A673 (cell line): ENCODE results near the gene ANKMY1. TPM values are rescaled to one million over a fixed set of nuclear protein-coding genes. Genes with fewer than 3 reads are reported as not detected.

Source experiments
- BruUV-seq: library from RNA; stranded (reverse); fragments of 400-500 nt; replicated peaks from 2 replicates; lab custom pipeline; 2021; lab: Mats Ljungman, UMichigan
- CTCF ChIA-PET: fragments of 300-600 bp; sonication (Branson Sonifier 250); formaldehyde crosslinking; loops from one replicate; lab custom pipeline; 2022; ENCODE audit warnings: antibody characterized with exemption; lab: Charles Lee
- POLR2A ChIA-PET: fragments of 300-600 bp; sonication (Branson Sonifier 250); formaldehyde crosslinking; loops from one replicate; lab custom pipeline; 2022; ENCODE audit warnings: antibody characterized with exemption; ENCODE audit not compliant: low non-redundant PET; lab: Charles Lee
- DNase-seq: peaks from one replicate; pipeline ENCODE4 v3.0.0-alpha.2; 2015; ENCODE audit warnings: low spot score
- H3K27ac ChIP-seq: fragments of 200-600 bp; sonication (generic); 2 replicates; pipeline ENCODE4 v1.5.1; 2016; ENCODE audit warnings: mixed run types, low read depth, mild to moderate bottlenecking, mixed read lengths, antibody characterized with exemption, low read length; ENCODE audit not compliant: poor library complexity, severe bottlenecking
- H3K27me3 ChIP-seq: fragments of 200-600 bp; sonication (generic); replicated peaks from 2 replicates; pipeline ENCODE4 v1.6.1; 2017; ENCODE audit warnings: mixed run types, low read depth, mild to moderate bottlenecking, mixed read lengths, antibody characterized with exemption, low read length; ENCODE audit not compliant: insufficient read depth, poor library complexity
- H3K36me3 ChIP-seq: fragments of 200-600 bp; sonication (generic); 2 replicates; pipeline ENCODE4 v1.6.1; 2016; ENCODE audit warnings: mixed run types, mild to moderate bottlenecking, mixed read lengths, antibody characterized with exemption, low read length; ENCODE audit not compliant: insufficient read depth, poor library complexity, severe bottlenecking
- H3K4me1 ChIP-seq: fragments of 200-600 bp; sonication (generic); 2 replicates; pipeline ENCODE4 v1.6.1; 2017; ENCODE audit warnings: mixed run types, mild to moderate bottlenecking, mixed read lengths, antibody characterized with exemption, low read length; ENCODE audit not compliant: insufficient read depth, poor library complexity, severe bottlenecking
- H3K4me3 ChIP-seq: fragments of 200-600 bp; sonication (generic); 2 replicates; pipeline ENCODE4 v1.5.1; 2016; ENCODE audit warnings: low read depth, mixed run types, mild to moderate bottlenecking, mixed read lengths, low read length; ENCODE audit not compliant: poor library complexity, severe bottlenecking
- H3K9me3 ChIP-seq: fragments of 200-600 bp; sonication (generic); 2 replicates; pipeline ENCODE4 v1.6.1; 2016; ENCODE audit warnings: mixed run types, low read depth, mild to moderate bottlenecking, mixed read lengths, antibody characterized with exemption, low read length; ENCODE audit not compliant: poor library complexity, severe bottlenecking
- EZH2 ChIP-seq: fragments of 200-600 bp; sonication (generic); IDR thresholded peaks from 2 replicates; pipeline ENCODE4 v1.6.1; 2017; ENCODE audit warnings: borderline replicate concordance, low read depth, mild to moderate bottlenecking, mixed read lengths, antibody characterized with exemption, low read length; ENCODE audit not compliant: poor library complexity, severe bottlenecking
- intact Hi-C: fragments of 100-400 bp; cut with micrococcal nuclease; formaldehyde crosslinking; loops from one replicate; pipeline ENCODE4 v1.10.0; 2022; ENCODE audit not compliant: unreplicated experiment
- total RNA-seq: library from RNA; stranded (reverse); gene quantifications from 2 replicates; pipeline ENCODE4 v1.2.3, GENCODE V29; 2021
- TF ChIP-seq, protein P1 (sequence below): fragments of 300-800, 200-600 bp; sonication (generic); conservative IDR thresholded peaks from 2 replicates; pipeline ENCODE4 v1.5.1; 2017; ENCODE audit warnings: low read depth, mild to moderate bottlenecking, antibody characterized with exemption, low read length, moderate library complexity, mixed read lengths

ANKMY1 gene
- total RNA-seq, 1 experiment from 2014 or later = 21.8 TPM

DNA sequence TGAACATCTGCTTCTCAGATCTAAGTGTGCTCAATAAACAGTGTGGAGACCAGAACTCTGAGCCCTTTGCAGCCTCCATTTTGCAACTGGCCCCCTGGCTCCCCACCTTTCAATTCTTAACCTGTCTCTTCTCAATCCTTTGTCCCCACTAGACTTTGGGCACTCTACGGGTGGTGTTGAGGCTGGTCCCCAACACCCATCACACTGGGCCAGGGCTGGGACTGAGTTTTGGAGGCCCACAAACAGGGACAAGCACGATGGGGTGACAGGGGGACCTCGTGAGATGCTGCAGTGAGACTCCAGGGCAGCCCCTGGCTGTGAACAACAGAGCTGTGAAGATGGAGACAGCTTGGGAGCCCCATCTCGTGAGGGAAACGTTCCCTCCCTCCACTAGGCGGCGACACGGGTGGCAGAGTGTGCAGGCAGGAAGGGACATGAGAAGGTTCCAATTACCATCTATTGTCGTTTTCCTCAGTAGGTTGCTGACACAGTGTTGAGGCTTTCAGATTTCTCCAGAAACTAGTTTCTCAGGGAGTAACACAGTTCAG is 1.2 kb downstream of the ANKMY1 start:
- Histone ChIP-seq H3K9me3 (peaks cover under 1% of the 10 kb centered on the region), H3K4me3 (peak overlapping the region; percentile 55), H3K27me3 (no peaks in the 10 kb centered on the region), H3K36me3 (peaks cover 14% of the 10 kb centered on the region), H3K27ac (no peak overlapping the region), H3K4me1 (peaks cover 12% of the 10 kb centered on the region)
- POLR2A ChIA-PET = no interaction called here
- DNase-seq = peak; percentile 88
- CTCF ChIA-PET = no interaction called here
- intact Hi-C loops = no loop called here
- TF ChIP-seq, protein P1, sequence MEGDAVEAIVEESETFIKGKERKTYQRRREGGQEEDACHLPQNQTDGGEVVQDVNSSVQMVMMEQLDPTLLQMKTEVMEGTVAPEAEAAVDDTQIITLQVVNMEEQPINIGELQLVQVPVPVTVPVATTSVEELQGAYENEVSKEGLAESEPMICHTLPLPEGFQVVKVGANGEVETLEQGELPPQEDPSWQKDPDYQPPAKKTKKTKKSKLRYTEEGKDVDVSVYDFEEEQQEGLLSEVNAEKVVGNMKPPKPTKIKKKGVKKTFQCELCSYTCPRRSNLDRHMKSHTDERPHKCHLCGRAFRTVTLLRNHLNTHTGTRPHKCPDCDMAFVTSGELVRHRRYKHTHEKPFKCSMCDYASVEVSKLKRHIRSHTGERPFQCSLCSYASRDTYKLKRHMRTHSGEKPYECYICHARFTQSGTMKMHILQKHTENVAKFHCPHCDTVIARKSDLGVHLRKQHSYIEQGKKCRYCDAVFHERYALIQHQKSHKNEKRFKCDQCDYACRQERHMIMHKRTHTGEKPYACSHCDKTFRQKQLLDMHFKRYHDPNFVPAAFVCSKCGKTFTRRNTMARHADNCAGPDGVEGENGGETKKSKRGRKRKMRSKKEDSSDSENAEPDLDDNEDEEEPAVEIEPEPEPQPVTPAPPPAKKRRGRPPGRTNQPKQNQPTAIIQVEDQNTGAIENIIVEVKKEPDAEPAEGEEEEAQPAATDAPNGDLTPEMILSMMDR = peak; percentile 70
- TF ChIP-seq EZH2 = no peak
- BruUV-seq = no TSS peak

DNA sequence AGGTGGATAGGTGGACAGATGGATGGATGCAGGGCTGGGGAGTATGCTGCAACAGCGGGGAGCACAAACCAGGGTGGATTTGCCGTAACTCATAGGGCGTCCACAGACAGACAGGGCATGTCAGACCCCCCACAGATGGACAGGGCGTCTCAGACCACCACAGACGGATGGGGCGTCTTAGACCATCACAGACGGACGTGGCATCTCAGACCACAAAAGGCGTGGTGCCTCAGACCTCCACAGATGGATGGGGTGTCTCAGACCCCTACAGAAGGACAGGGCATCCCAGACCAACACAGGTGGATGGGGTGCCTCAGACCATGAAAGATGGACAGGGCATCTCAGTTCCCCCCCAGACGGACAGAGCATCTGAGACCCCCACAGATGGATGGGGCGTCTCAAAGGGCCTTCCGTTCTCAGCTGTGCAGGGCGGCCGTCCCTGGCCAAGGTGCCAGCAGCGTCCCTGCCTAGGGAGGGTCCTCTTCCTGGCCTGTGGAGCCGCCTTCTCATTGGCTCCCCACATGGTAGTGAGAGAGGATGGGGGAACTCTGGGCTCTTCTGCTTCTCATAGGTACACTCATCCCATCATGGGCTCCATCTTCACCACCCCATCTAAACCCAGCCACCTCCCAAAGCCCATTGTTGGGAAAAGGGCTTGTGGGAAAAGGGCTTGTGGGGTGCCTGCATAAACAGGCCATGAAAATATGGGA is 2.1 kb downstream of the ANKMY1 start:
- Histone ChIP-seq H3K27me3 (no peaks in the 10 kb centered on the region), H3K4me3 (no peak overlapping the region), H3K4me1 (peaks cover 12% of the 10 kb centered on the region), H3K36me3 (peaks cover 21% of the 10 kb centered on the region), H3K27ac (no peak overlapping the region), H3K9me3 (peaks cover 9% of the 10 kb centered on the region)
- POLR2A ChIA-PET = no interaction called here
- TF ChIP-seq, protein P1 = no peak
- TF ChIP-seq EZH2 = no peak
- CTCF ChIA-PET = no interaction called here
- BruUV-seq = no TSS peak
- intact Hi-C loops = no loop called here
- DNase-seq = no peak

DNA sequence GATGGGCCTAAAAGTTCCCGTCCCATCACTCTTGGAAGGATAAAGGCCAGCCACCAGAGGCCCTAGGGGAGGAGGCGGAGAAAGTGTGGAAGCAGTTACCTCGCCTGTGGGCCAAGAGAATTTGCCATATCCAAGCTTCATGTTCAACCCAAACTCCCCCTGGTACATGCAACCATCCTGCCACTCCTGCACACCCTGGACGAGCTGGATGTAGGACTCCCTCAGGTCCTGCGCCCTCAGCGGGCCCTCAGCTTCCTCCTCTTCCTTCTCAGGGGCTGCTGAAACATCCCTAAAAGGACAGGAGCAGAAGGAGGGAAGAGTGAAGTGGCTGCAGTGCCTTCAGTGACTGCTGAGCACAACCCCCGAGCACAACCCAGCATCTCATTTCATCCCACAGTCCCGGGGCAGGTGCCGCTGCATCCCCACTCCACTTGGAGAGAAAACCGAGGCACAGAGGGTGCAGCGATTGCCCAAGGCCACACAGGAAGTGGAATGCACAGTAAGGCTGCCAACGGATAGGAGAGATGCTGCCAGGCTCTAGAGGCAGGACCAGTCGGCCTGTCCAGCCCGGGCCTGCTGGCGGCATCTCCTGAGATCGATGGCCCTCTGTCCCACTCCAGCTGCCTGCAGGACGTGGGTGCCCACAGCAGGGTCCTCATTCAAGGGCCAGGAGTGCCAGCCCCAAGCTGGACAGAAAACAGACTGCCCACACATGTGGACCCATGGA is 2.9 kb downstream of the ANKMY1 start:
- CTCF ChIA-PET = no interaction called here

More for the DNA sequence above, 2.9 kb downstream of the ANKMY1 start:
- H3K9me3 ChIP-seq = peaks cover 12% of the 10 kb centered on the region
- no TSS peak for BruUV-seq
- intact Hi-C loops = no loop called here
- DNase-seq = no peak
- no peak for TF ChIP-seq EZH2
- TF ChIP-seq, protein P1 = no peak
- H3K4me3 ChIP-seq = no peak overlapping the region
- H3K27ac ChIP-seq = no peak overlapping the region
- H3K36me3 ChIP-seq = peaks cover 23% of the 10 kb centered on the region
- H3K27me3 ChIP-seq = no peaks in the 10 kb centered on the region
- H3K4me1 ChIP-seq = peaks cover 12% of the 10 kb centered on the region
- POLR2A ChIA-PET = no interaction called here
